GM21619 (cell line): ENCODE measurements around the gene MACROD2.

ENCODE experiments used
- ATAC-seq: cut with Tn5 transposase; IDR thresholded peaks from one replicate; pipeline ENCODE4 v1.9.1; 2021; ENCODE audit not compliant: unreplicated experiment

Gene MACROD2

DNA sequence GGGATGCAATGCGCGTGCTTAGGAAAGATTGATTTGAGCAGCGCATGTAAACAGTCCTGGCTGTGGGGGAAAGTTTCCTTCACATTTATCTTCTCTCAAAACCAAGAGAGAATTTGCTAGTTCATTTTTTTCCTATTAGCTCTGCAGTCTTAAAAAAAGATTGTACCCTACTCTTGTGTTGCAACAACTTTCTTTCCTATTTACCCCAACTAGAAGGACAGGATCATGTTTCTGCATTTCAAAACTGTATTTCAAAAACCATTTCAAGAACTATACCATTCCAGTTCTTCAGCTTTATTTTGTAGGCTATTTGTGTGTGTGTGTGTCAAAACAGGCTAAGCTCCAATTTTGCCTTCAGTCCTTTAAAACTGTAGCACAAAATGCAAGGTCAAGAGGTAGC lies 2104.8 kb downstream of the MACROD2 start:
- no peak for ATAC-seq

- ATAC-seq, result no peak
Observed at GRCh38 chr20:16100767-16101166, 2105.5 kb downstream of the MACROD2 start.
